ENCODE measurements around the gene GPR25.

GPR25 gene

DNA sequence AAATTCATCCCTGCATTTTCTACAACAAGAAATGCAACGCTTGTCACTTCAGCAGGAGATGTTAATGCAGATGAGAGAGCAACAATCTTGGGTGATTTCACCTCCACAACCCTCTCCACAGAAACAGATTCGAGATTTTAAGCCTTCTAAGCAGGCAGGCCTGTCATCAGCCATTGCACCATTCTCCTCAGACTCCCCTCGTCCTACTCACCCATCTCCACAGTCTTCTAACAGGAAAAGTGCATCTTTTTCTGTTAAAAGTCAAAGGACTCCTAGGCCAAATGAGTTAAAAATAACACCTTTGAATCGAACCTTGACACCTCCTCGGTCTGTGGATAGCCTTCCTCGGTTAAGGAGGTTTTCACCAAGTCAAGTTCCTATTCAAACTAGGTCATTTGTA, 23.4 kb upstream of the GPR25 start:
- Histone ChIP-seq H3K36me3 (replicated peaks in 1 of 2; ENCODE audit: control insufficient read depth in 2 of 2, insufficient read depth in 2 of 2, low read length in 2 of 2) (peaks cover 17 to 92% of the 10 kb centered on the region in 2 donors), H2AFZ (ENCODE audit: low read length) (no peak overlapping the region), H2BK120ac (ENCODE audit: low read depth, low read length) (no peak overlapping the region), H3K79me1 (ENCODE audit: low read depth, low read length) (no peaks in the 10 kb centered on the region), H3K27ac (replicated peaks; ENCODE audit: low read length) (no peak overlapping the region), H3K14ac (ENCODE audit: low read length) (no peak overlapping the region), H3K9me3 (replicated peaks in 1 of 2; ENCODE audit: control insufficient read depth in 2 of 2, insufficient read depth in 1 of 2, low read depth in 1 of 2, low read length in 2 of 2) (peaks cover 0 to 7% of the 10 kb centered on the region in 2 donors), H3K4ac (ENCODE audit: low read length) (no peak overlapping the region), H2BK5ac (ENCODE audit: low read length) (no peak overlapping the region), H3K4me2 (ENCODE audit: insufficient read depth, low read length, poor library complexity, severe bottlenecking) (no peak overlapping the region), H3K4me3 (ENCODE audit: low read length in 2 of 2) (no peak overlapping the region), H3K18ac (ENCODE audit: low read length) (no peak overlapping the region), H2AK5ac (ENCODE audit: low read depth, low read length) (no peak overlapping the region), H4K8ac (ENCODE audit: low read depth, low read length) (no peak overlapping the region), H2BK12ac (ENCODE audit: low read length) (no peak overlapping the region), H3K27me3 (ENCODE audit: control insufficient read depth in 3 of 3, insufficient read depth in 3 of 3, low read depth in 1 of 3, low read length in 3 of 3) (no peaks in the 10 kb centered on the region), H2BK15ac (ENCODE audit: low read length) (no peak overlapping the region), H3K9ac (ENCODE audit: low read depth, low read length, poor library complexity) (no peak overlapping the region), H3K4me1 (ENCODE audit: control insufficient read depth in 2 of 2, insufficient read depth in 1 of 2, low read depth in 1 of 2, low read length in 2 of 2) (peaks cover 0 to 7% of the 10 kb centered on the region in 2 donors), H4K91ac (ENCODE audit: low read depth, low read length, poor library complexity) (no peak overlapping the region), H3K23ac (ENCODE audit: low read depth, low read length, poor library complexity) (no peak overlapping the region)
- WGBS, 2 donors (ENCODE audit: extremely low coverage in 2 of 2, insufficient read length in 2 of 2, insufficient replicate concordance in 1 of 2), result no CpG with 5 or more reads among the region's 6 CpGs
- DNase-seq (ENCODE audit: low spot score), result no peak

- H4K8ac ChIP-seq (ENCODE audit: low read depth, low read length), result no peak overlapping the region
- no peak overlapping the region for H2BK15ac ChIP-seq (ENCODE audit: low read length)
- no peak overlapping the region for H2BK5ac ChIP-seq (ENCODE audit: low read length)
- no peak overlapping the region for H3K9ac ChIP-seq (ENCODE audit: low read depth, low read length, poor library complexity)
- no peak overlapping the region for H3K23ac ChIP-seq (ENCODE audit: low read depth, low read length, poor library complexity)
- no peak overlapping the region for H3K14ac ChIP-seq (ENCODE audit: low read length)
- no peak overlapping the region for H3K4ac ChIP-seq (ENCODE audit: low read length)
- H4K91ac ChIP-seq (ENCODE audit: low read depth, low read length, poor library complexity), result no peak overlapping the region
- H2BK12ac ChIP-seq (ENCODE audit: low read length), result no peak overlapping the region
- peaks cover 0 to 7% of the 10 kb centered on the region in 2 donors for H3K4me1 ChIP-seq (ENCODE audit: control insufficient read depth in 2 of 2, insufficient read depth in 1 of 2, low read depth in 1 of 2, low read length in 2 of 2)
- H2AFZ ChIP-seq (ENCODE audit: low read length), result no peak overlapping the region
- H2BK120ac ChIP-seq (ENCODE audit: low read depth, low read length), result no peak overlapping the region
- no peaks in the 10 kb centered on the region for H3K27me3 ChIP-seq (ENCODE audit: control insufficient read depth in 3 of 3, insufficient read depth in 3 of 3, low read depth in 1 of 3, low read length in 3 of 3)
- H3K36me3 ChIP-seq (replicated peaks in 1 of 2; ENCODE audit: control insufficient read depth in 2 of 2, insufficient read depth in 2 of 2, low read length in 2 of 2), result peaks cover 13 to 92% of the 10 kb centered on the region in 2 donors
- H3K79me1 ChIP-seq (ENCODE audit: low read depth, low read length), result no peaks in the 10 kb centered on the region
- H3K18ac ChIP-seq (ENCODE audit: low read length), result no peak overlapping the region
- no peak overlapping the region for H2AK5ac ChIP-seq (ENCODE audit: low read depth, low read length)
- no peak overlapping the region for H3K4me3 ChIP-seq (ENCODE audit: low read length in 2 of 2)
- DNase-seq (ENCODE audit: low spot score), result no peak
- no peak overlapping the region for H3K27ac ChIP-seq (replicated peaks; ENCODE audit: low read length)
- peaks cover 0 to 7% of the 10 kb centered on the region in 2 donors for H3K9me3 ChIP-seq (replicated peaks in 1 of 2; ENCODE audit: control insufficient read depth in 2 of 2, insufficient read depth in 1 of 2, low read depth in 1 of 2, low read length in 2 of 2)
- no peak overlapping the region for H3K4me2 ChIP-seq (ENCODE audit: insufficient read depth, low read length, poor library complexity, severe bottlenecking)
Measured at GRCh38 chr1:200850554-200850953, 22.2 kb upstream of the GPR25 start.

- no peak overlapping the region for H2AFZ ChIP-seq (ENCODE audit: low read length)
- no peak overlapping the region for H3K14ac ChIP-seq (ENCODE audit: low read length)
- H3K4me2 ChIP-seq (ENCODE audit: insufficient read depth, low read length, poor library complexity, severe bottlenecking), result no peak overlapping the region
- no peak overlapping the region for H2BK15ac ChIP-seq (ENCODE audit: low read length)
- H4K8ac ChIP-seq (ENCODE audit: low read depth, low read length), result no peak overlapping the region
- no peak overlapping the region for H2BK12ac ChIP-seq (ENCODE audit: low read length)
- H2AK5ac ChIP-seq (ENCODE audit: low read depth, low read length), result no peak overlapping the region
- no peak overlapping the region for H3K27ac ChIP-seq (replicated peaks; ENCODE audit: low read length)
- H3K4me1 ChIP-seq (ENCODE audit: control insufficient read depth in 2 of 2, insufficient read depth in 1 of 2, low read depth in 1 of 2, low read length in 2 of 2), result no peaks in the 10 kb centered on the region
- peaks cover 8 to 93% of the 10 kb centered on the region in 2 donors for H3K36me3 ChIP-seq (replicated peaks in 1 of 2; ENCODE audit: control insufficient read depth in 2 of 2, insufficient read depth in 2 of 2, low read length in 2 of 2)
- no CpG with 5 or more reads among the region's 2 CpGs for WGBS, 2 donors (ENCODE audit: extremely low coverage in 2 of 2, insufficient read length in 2 of 2, insufficient replicate concordance in 1 of 2)
- H3K4me3 ChIP-seq (ENCODE audit: low read length in 2 of 2), result no peak overlapping the region
- no peak overlapping the region for H3K23ac ChIP-seq (ENCODE audit: low read depth, low read length, poor library complexity)
- H2BK5ac ChIP-seq (ENCODE audit: low read length), result no peak overlapping the region
- H3K79me1 ChIP-seq (ENCODE audit: low read depth, low read length), result no peaks in the 10 kb centered on the region
- no peaks in the 10 kb centered on the region for H3K9me3 ChIP-seq (replicated peaks in 1 of 2; ENCODE audit: control insufficient read depth in 2 of 2, insufficient read depth in 1 of 2, low read depth in 1 of 2, low read length in 2 of 2)
- no peak overlapping the region for H4K91ac ChIP-seq (ENCODE audit: low read depth, low read length, poor library complexity)
- no peak overlapping the region for H2BK120ac ChIP-seq (ENCODE audit: low read depth, low read length)
- H3K18ac ChIP-seq (ENCODE audit: low read length), result no peak overlapping the region
- no peak overlapping the region for H3K9ac ChIP-seq (ENCODE audit: low read depth, low read length, poor library complexity)
- no peaks in the 10 kb centered on the region for H3K27me3 ChIP-seq (ENCODE audit: control insufficient read depth in 3 of 3, insufficient read depth in 3 of 3, low read depth in 1 of 3, low read length in 3 of 3)
- DNase-seq (ENCODE audit: low spot score), result no peak
- no peak overlapping the region for H3K4ac ChIP-seq (ENCODE audit: low read length)
Measured at GRCh38 chr1:200856716-200857357, 15.9 kb upstream of the GPR25 start.

- no CpG with 5 or more reads among the region's 1 CpG for WGBS, 2 donors (ENCODE audit: extremely low coverage in 2 of 2, insufficient read length in 2 of 2, insufficient replicate concordance in 1 of 2)
- Histone ChIP-seq H3K27me3 (ENCODE audit: control insufficient read depth in 3 of 3, insufficient read depth in 3 of 3, low read depth in 1 of 3, low read length in 3 of 3) (no peaks in the 10 kb centered on the region), H4K8ac (ENCODE audit: low read depth, low read length) (no peak overlapping the region), H3K14ac (ENCODE audit: low read length) (no peak overlapping the region), H3K18ac (ENCODE audit: low read length) (no peak overlapping the region), H4K91ac (ENCODE audit: low read depth, low read length, poor library complexity) (no peak overlapping the region), H3K79me1 (ENCODE audit: low read depth, low read length) (no peaks in the 10 kb centered on the region), H3K4me1 (ENCODE audit: control insufficient read depth in 2 of 2, insufficient read depth in 1 of 2, low read depth in 1 of 2, low read length in 2 of 2) (no peaks in the 10 kb centered on the region), H2AK5ac (ENCODE audit: low read depth, low read length) (no peak overlapping the region), H3K4me3 (ENCODE audit: low read length in 2 of 2) (no peak overlapping the region), H3K36me3 (replicated peaks in 1 of 2; ENCODE audit: control insufficient read depth in 2 of 2, insufficient read depth in 2 of 2, low read length in 2 of 2) (peaks cover 6 to 92% of the 10 kb centered on the region in 2 donors), H3K4me2 (ENCODE audit: insufficient read depth, low read length, poor library complexity, severe bottlenecking) (no peak overlapping the region), H3K9ac (ENCODE audit: low read depth, low read length, poor library complexity) (no peak overlapping the region), H3K27ac (replicated peaks; ENCODE audit: low read length) (no peak overlapping the region), H3K23ac (ENCODE audit: low read depth, low read length, poor library complexity) (no peak overlapping the region), H2AFZ (ENCODE audit: low read length) (no peak overlapping the region), H2BK15ac (ENCODE audit: low read length) (no peak overlapping the region), H3K9me3 (replicated peaks in 1 of 2; ENCODE audit: control insufficient read depth in 2 of 2, insufficient read depth in 1 of 2, low read depth in 1 of 2, low read length in 2 of 2) (no peaks in the 10 kb centered on the region), H2BK5ac (ENCODE audit: low read length) (no peak overlapping the region), H2BK12ac (ENCODE audit: low read length) (no peak overlapping the region), H2BK120ac (ENCODE audit: low read depth, low read length) (no peak overlapping the region), H3K4ac (ENCODE audit: low read length) (no peak overlapping the region)
- DNase-seq (ENCODE audit: low spot score), result no peak
Measured at GRCh38 chr1:200857804-200858203, 15.0 kb upstream of the GPR25 start.
